Esophagus muscularis mucosa (tissue), 4 donors: ENCODE results near the gene GRIK1. TPM values are rescaled to one million over a fixed set of nuclear protein-coding genes. Genes with fewer than 3 reads are reported as not detected.

Source experiments
- DNase-seq: peaks from one replicate; pipeline ENCODE4 v3.0.0-alpha.2; 2017; ENCODE audit errors: extremely low spot score
- H3K27ac ChIP-seq, 4 donors: fragments of 200-600 bp; sonication (generic); replicated peaks in 1 of 4; 1 replicate in 3 of 4; 2 replicates in 1 of 4; pipeline ENCODE4 v1.5.1; 2016 to 2019; ENCODE audit warnings: mild to moderate bottlenecking in 1 of 4
- H3K27me3 ChIP-seq, 4 donors: fragments of 200-600 bp; sonication (generic); one replicate each; pipeline versions ENCODE4 v1.5.1 to v1.6.0; 2016 to 2019
- H3K36me3 ChIP-seq, 4 donors: fragments of 200-600 bp; sonication (generic); one replicate each; pipeline ENCODE4 v1.5.1; 2016 to 2019
- H3K4me1 ChIP-seq, 4 donors: fragments of 200-600 bp; sonication (generic); one replicate each; pipeline ENCODE4 v1.5.1; 2016 to 2019
- H3K4me3 ChIP-seq, 4 donors: fragments of 200-600 bp; sonication (generic); 1 replicate in 2 of 4; 2 replicates in 2 of 4; pipeline ENCODE4 v1.5.1; 2016 to 2019; ENCODE audit warnings: mild to moderate bottlenecking in 4 of 4, moderate library complexity in 1 of 4
- H3K9me3 ChIP-seq, 4 donors: fragments of 200-600 bp; sonication (generic); 1 replicate in 3 of 4; 2 replicates in 1 of 4; pipeline ENCODE4 v1.5.1; 2016 to 2019
- CTCF ChIP-seq, 3 experiments: fragments of 200-600 bp in 2 of 3; fragments of 450-650 bp in 1 of 3; sonication (generic) in 2 of 3; IDR thresholded peaks; one replicate each; pipeline ENCODE4 v1.5.1; 2017 to 2019; ENCODE audit warnings: antibody characterized with exemption in 3 of 3, mild to moderate bottlenecking in 2 of 3, moderate library complexity in 1 of 3
- EP300 ChIP-seq: sonication (generic); formaldehyde crosslinking; IDR thresholded peaks from one replicate; pipeline ENCODE4 v1.6.1; 2017; ENCODE audit warnings: antibody characterized with exemption
- POLR2A ChIP-seq: fragments of 450-650 bp; IDR thresholded peaks from one replicate; pipeline ENCODE4 v1.6.1; 2017; ENCODE audit warnings: antibody characterized with exemption, moderate library complexity, mild to moderate bottlenecking, low read depth
- POLR2AphosphoS5 ChIP-seq, 2 donors: sonication (generic); formaldehyde crosslinking; IDR thresholded peaks; one replicate each; pipeline ENCODE4 v1.6.1; 2017; ENCODE audit warnings: antibody characterized with exemption in 2 of 2
- WGBS: methylation state at CpG from one replicate; pipeline ENCODE4 v1.1.5; 2018; 5-methylcytosine and 5-hydroxymethylcytosine counted together
- intact Hi-C: fragments of 100-400 bp; cut with DNase I; formaldehyde crosslinking; loops from one replicate; pipeline ENCODE4 v1.15.1; 2023
- total RNA-seq, 4 donors: library from RNA; depleted of rRNA; stranded (reverse); fragments of >200 nt; gene quantifications; one replicate each; pipeline versions ENCODE4 v1.1.0 to v1.2.1, GENCODE V29; 2016

The GRIK1 gene
- total RNA-seq, 4 donors from 2014 or later: 0.19 to 0.40 (median 0.33) TPM; not detected in 1

- H3K27ac ChIP-seq: no peak overlapping the region
Measured at GRCh38 chr21:29875036-29875716, 64.6 kb downstream of the GRIK1 start.

GRCh38 chr21:29873908-29874307 lies 65.9 kb downstream of the GRIK1 start:
- WGBS: 92% methylated on average over 12 of the region's 12 CpGs
- H3K36me3 ChIP-seq: no peaks in the 10 kb centered on the region
- H3K9me3 ChIP-seq: no peaks in the 10 kb centered on the region

More at GRCh38 chr21:29875036-29875716, 64.6 kb downstream of the GRIK1 start:
- H3K4me1 ChIP-seq: no peaks in the 10 kb centered on the region
- H3K4me3 ChIP-seq: no peak overlapping the region
- intact Hi-C loops: no loop called here
- no peaks in the 10 kb centered on the region for H3K36me3 ChIP-seq
- WGBS: 69% methylated on average over 3 of the region's 3 CpGs
- no peak for DNase-seq
- no peaks in the 10 kb centered on the region for H3K27me3 ChIP-seq
- no peak for TF ChIP-seq POLR2A
- no peaks in the 10 kb centered on the region for H3K9me3 ChIP-seq

GRCh38 chr21:29870814-29871213 lies 69.0 kb downstream of the GRIK1 start:
- Histone ChIP-seq H3K27me3 (no peaks in the 10 kb centered on the region), H3K9me3 (no peaks in the 10 kb centered on the region), H3K4me3 (no peak overlapping the region), H3K4me1 (no peaks in the 10 kb centered on the region), H3K36me3 (no peaks in the 10 kb centered on the region), H3K27ac (no peak overlapping the region)
- 72% methylated on average over 6 of the region's 6 CpGs for WGBS
- no peak for DNase-seq
- no peak for TF ChIP-seq CTCF (IDR thresholded peaks at IDR 0.05)
- TF ChIP-seq POLR2A: no peak
- no peak for TF ChIP-seq EP300
- no peak for TF ChIP-seq POLR2AphosphoS5 (IDR thresholded peaks at IDR 0.05)
- intact Hi-C loops: no loop called here

More at GRCh38 chr21:29873908-29874307, 65.9 kb downstream of the GRIK1 start:
- Histone ChIP-seq H3K4me3 (no peak overlapping the region), H3K27me3 (no peaks in the 10 kb centered on the region), H3K4me1 (no peaks in the 10 kb centered on the region), H3K27ac (no peak overlapping the region)
- TF ChIP-seq POLR2AphosphoS5 (IDR thresholded peaks at IDR 0.05) (no peak), CTCF (IDR thresholded peaks at IDR 0.05) (no peak), POLR2A (no peak), EP300 (no peak)
- intact Hi-C loops: no loop called here
- no peak for DNase-seq

- Histone ChIP-seq H3K9me3 (no peaks in the 10 kb centered on the region), H3K36me3 (no peaks in the 10 kb centered on the region), H3K4me3 (no peak overlapping the region), H3K27ac (no peak overlapping the region), H3K4me1 (no peaks in the 10 kb centered on the region), H3K27me3 (no peaks in the 10 kb centered on the region)
- intact Hi-C loops: no loop called here
- no peak for TF ChIP-seq POLR2A
- no peak for TF ChIP-seq POLR2AphosphoS5 (IDR thresholded peaks at IDR 0.05)
- TF ChIP-seq EP300: no peak
- TF ChIP-seq CTCF (IDR thresholded peaks at IDR 0.05): no peak
- DNase-seq: no peak
- WGBS: 90% methylated on average over 1 of the region's 1 CpG
Measured at GRCh38 chr21:29867796-29868195, 72.0 kb downstream of the GRIK1 start.

GRCh38 chr21:29860346-29860745 lies 79.5 kb downstream of the GRIK1 start:
- WGBS: 87% methylated on average over 2 of the region's 2 CpGs
- Histone ChIP-seq H3K4me1 (no peaks in the 10 kb centered on the region), H3K27me3 (peaks cover 0 to 7% (median 0%) of the 10 kb centered on the region in 4 donors), H3K9me3 (no peaks in the 10 kb centered on the region), H3K27ac (no peak overlapping the region), H3K4me3 (no peak overlapping the region), H3K36me3 (no peaks in the 10 kb centered on the region)
- TF ChIP-seq POLR2A (no peak), CTCF (IDR thresholded peaks at IDR 0.05) (no peak), POLR2AphosphoS5 (IDR thresholded peaks at IDR 0.05) (no peak), EP300 (no peak)
- DNase-seq: no peak
- intact Hi-C loops: no loop called here
